Measurements from ENCODE around the gene CLEC16A. TPM values are rescaled to one million over a fixed set of nuclear protein-coding genes. Genes with fewer than 3 reads are reported as not detected.
"Not testable (repeated sequence)": the region's sequence is repeated elsewhere in the genome, so short reads cannot be mapped to it uniquely, and the experiment has no call there.

Gene CLEC16A
- total RNA-seq, 2 donors from 2014 or later = 29.9 to 32.3 TPM

GRCh38 chr16:11213373-11213772, 269.0 kb downstream of the CLEC16A start:
- DNase-seq = no peak
- ATAC-seq (replicated peaks in 1 of 2) = peak in 1 of 2 donors; percentile 19
- peaks cover 44% of the 10 kb centered on the region for H3K4me1 Mint-ChIP-seq (ENCODE audit: low read depth)

GRCh38 chr16:11213799-11214198, 269.4 kb downstream of the CLEC16A start:
- DNase-seq = no peak
- no peaks in the 10 kb centered on the region for H3K27me3 Mint-ChIP-seq (ENCODE audit: low read depth)
- H3K4me1 Mint-ChIP-seq (ENCODE audit: low read depth) = peaks cover 42% of the 10 kb centered on the region

More at GRCh38 chr16:11213373-11213772, 269.0 kb downstream of the CLEC16A start:
- Mint-ChIP-seq H3K4me3 (no peak overlapping the region), H3K9me3 (peaks cover 6 to 9% of the 10 kb centered on the region in 2 donors), H3K36me3 (ENCODE audit: insufficient read depth in 2 of 2) (peaks cover 12 to 19% of the 10 kb centered on the region in 2 donors), H3K27me3 (ENCODE audit: low read depth) (no peaks in the 10 kb centered on the region), H3K27ac (no peak overlapping the region)

DNA sequence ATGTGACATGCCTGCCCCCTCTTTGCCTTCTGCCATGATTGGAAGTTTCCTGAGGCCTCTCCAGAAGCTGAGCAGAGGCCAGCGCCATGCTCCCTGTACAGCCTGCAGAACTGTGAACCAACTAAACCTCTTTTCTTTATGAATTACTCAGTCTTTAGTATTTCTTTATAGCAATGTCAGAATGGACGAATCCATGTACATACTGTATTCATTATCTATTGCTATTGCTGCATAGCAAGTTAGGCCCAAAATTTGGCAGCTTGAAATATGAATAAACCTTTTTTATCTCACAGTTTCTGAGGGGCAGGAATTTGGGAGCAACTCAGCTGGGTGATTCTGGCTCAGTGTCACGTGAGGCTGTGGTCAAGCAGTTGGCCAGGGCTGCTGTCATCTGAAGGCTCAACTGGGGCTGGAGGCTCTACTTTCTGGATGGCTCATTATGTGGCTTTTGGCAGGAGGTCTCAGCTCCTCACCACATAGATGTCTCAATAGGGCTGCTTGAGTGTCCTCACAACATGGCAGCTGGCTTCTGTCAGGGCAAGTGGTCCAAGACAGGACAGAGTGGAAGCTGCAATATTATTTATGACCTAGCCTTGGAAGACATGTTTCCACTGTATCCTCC, 271.7 kb downstream of the CLEC16A start:
- Mint-ChIP-seq H3K9me3 (peaks cover 10 to 13% of the 10 kb centered on the region in 2 donors), H3K4me1 (ENCODE audit: low read depth) (peaks cover 32% of the 10 kb centered on the region), H3K27ac (peak overlapping the region; percentile 89), H3K4me3 (no peak overlapping the region), H3K27me3 (ENCODE audit: low read depth) (no peaks in the 10 kb centered on the region), H3K36me3 (ENCODE audit: insufficient read depth in 2 of 2) (peaks cover 20 to 28% of the 10 kb centered on the region in 2 donors)
- ATAC-seq (replicated peaks in 1 of 2) = no peak
- no peak for DNase-seq

More at GRCh38 chr16:11213799-11214198, 269.4 kb downstream of the CLEC16A start:
- Mint-ChIP-seq H3K4me3 (no peak overlapping the region), H3K36me3 (ENCODE audit: insufficient read depth in 2 of 2) (peaks cover 14 to 23% of the 10 kb centered on the region in 2 donors), H3K9me3 (peaks cover 8 to 12% of the 10 kb centered on the region in 2 donors), H3K27ac (no peak overlapping the region)
- no peak for ATAC-seq (replicated peaks in 1 of 2)

- Mint-ChIP-seq H3K4me3 (no peak overlapping the region), H3K27me3 (ENCODE audit: low read depth) (no peaks in the 10 kb centered on the region), H3K27ac (no peak overlapping the region), H3K9me3 (peaks cover 10 to 13% of the 10 kb centered on the region in 2 donors), H3K4me1 (ENCODE audit: low read depth) (peaks cover 22% of the 10 kb centered on the region), H3K36me3 (ENCODE audit: insufficient read depth in 2 of 2) (peaks cover 20 to 30% of the 10 kb centered on the region in 2 donors)
- no peak for ATAC-seq (replicated peaks in 1 of 2)
- DNase-seq = no peak
Measured at GRCh38 chr16:11217651-11218603, 273.6 kb downstream of the CLEC16A start.

- Mint-ChIP-seq H3K36me3 (ENCODE audit: insufficient read depth in 2 of 2) (peaks cover 20 to 30% of the 10 kb centered on the region in 2 donors), H3K4me3 (no peak overlapping the region), H3K27ac (no peak overlapping the region), H3K9me3 (peaks cover 10 to 13% of the 10 kb centered on the region in 2 donors), H3K27me3 (ENCODE audit: low read depth) (no peaks in the 10 kb centered on the region), H3K4me1 (ENCODE audit: low read depth) (peaks cover 20% of the 10 kb centered on the region)
- DNase-seq (no peak), ATAC-seq (replicated peaks in 1 of 2) (no peak)
Measured at GRCh38 chr16:11218604-11218962, 274.2 kb downstream of the CLEC16A start.

- no peak overlapping the region for H3K4me3 Mint-ChIP-seq
- H3K36me3 Mint-ChIP-seq (ENCODE audit: insufficient read depth in 2 of 2) = peaks cover 20 to 31% of the 10 kb centered on the region in 2 donors
- no peak overlapping the region for H3K27ac Mint-ChIP-seq
- no peaks in the 10 kb centered on the region for H3K27me3 Mint-ChIP-seq (ENCODE audit: low read depth)
- peaks cover 23% of the 10 kb centered on the region for H3K4me1 Mint-ChIP-seq (ENCODE audit: low read depth)
- H3K9me3 Mint-ChIP-seq = peaks cover 10 to 13% of the 10 kb centered on the region in 2 donors
- no peak for DNase-seq
- ATAC-seq (replicated peaks in 1 of 2) = no peak
Measured at GRCh38 chr16:11219178-11219577, 274.8 kb downstream of the CLEC16A start.

DNA sequence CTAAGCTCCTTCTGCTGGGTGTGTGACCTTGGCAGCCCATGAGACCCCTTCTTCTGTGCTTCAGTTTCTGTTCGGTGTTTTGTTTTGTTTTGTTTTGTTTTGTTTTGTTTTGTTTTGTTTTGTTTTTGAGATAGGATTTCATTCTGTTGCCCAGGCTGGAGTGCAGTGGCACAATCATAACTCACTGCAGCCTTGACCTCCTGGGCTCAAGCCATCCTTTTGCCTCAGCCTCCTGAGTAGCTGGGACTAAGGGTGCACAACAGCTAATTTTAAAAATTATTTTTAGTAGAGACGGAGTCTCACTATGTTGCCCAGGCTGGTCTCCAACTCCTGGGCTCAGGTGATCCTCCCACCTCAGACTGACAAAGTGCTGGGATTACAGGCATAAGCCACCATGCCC, 276.1 kb downstream of the CLEC16A start:
- not testable (repeated sequence) for H3K27me3 Mint-ChIP-seq (ENCODE audit: low read depth); ATAC-seq (replicated peaks in 1 of 2); H3K27ac Mint-ChIP-seq; H3K4me3 Mint-ChIP-seq; DNase-seq
- Mint-ChIP-seq H3K4me1 (ENCODE audit: low read depth) (peaks cover 37% of the 10 kb centered on the region), H3K9me3 (peaks cover 10 to 13% of the 10 kb centered on the region in 2 donors), H3K36me3 (ENCODE audit: insufficient read depth in 2 of 2) (peaks cover 20 to 31% of the 10 kb centered on the region in 2 donors)

- H3K27me3 Mint-ChIP-seq (ENCODE audit: low read depth) = no peaks in the 10 kb centered on the region
- ATAC-seq (replicated peaks in 1 of 2) (peak; percentile 31 to 55), DNase-seq (peak; percentile 72 to 77)
- peak overlapping the region; percentile 96 for H3K27ac Mint-ChIP-seq
- peaks cover 2 to 3% of the 10 kb centered on the region in 2 donors for H3K36me3 Mint-ChIP-seq (ENCODE audit: insufficient read depth in 2 of 2)
- H3K9me3 Mint-ChIP-seq = no peaks in the 10 kb centered on the region
- H3K4me1 Mint-ChIP-seq (ENCODE audit: low read depth) = peaks cover 60% of the 10 kb centered on the region
- H3K4me3 Mint-ChIP-seq = peak overlapping the region; percentile 74 to 81
Measured at GRCh38 chr16:11224096-11224893, 279.9 kb downstream of the CLEC16A start.

DNA sequence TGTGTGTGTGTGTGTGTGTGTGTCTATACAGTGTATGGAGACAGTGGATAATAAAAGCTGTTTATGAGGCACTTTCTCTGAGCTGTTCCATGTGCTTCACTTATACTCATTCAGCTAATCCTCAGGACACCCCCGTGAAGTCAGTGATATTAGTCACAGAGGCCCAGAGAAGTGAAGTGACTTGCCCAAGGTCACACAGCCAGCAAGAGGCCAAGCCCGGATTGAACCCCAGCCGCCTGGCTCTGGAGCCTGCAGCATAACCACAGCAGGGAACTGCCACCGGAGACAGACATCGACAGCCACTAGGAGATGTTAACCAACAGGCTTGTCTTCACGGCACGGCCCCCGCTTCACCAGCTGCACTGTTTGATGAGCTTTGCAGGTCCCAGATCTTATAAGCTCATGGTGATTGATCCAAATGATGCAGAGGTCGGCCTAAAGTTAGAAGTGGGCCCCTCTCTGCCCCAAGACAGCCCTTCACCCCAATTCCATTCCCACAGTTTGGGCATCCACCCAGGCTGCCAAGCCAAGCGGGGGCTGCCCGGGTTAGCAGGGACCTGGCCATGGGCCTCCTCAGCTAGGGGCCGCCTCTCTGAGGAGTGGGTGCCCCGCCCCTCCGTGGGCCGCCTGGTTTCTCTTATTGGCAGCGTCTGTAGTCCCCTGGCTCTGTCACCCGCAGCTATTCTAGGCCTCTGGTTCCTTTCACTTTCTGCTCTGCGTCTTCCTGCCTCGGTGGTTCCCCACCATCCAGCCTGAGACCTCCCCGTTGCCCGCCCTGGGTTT, 280.7 kb downstream of the CLEC16A start:
- H3K36me3 Mint-ChIP-seq (ENCODE audit: insufficient read depth in 2 of 2) = peaks cover 1 to 3% of the 10 kb centered on the region in 2 donors
- no peaks in the 10 kb centered on the region for H3K27me3 Mint-ChIP-seq (ENCODE audit: low read depth)
- H3K4me1 Mint-ChIP-seq (ENCODE audit: low read depth) = peaks cover 68% of the 10 kb centered on the region
- peak; percentile 88 to 94 for DNase-seq
- H3K27ac Mint-ChIP-seq = peak overlapping the region; percentile 87
- no peaks in the 10 kb centered on the region for H3K9me3 Mint-ChIP-seq
- peak overlapping the region; percentile 74 to 81 for H3K4me3 Mint-ChIP-seq
- ATAC-seq (replicated peaks in 1 of 2) = peak; percentile 81 to 83

DNA sequence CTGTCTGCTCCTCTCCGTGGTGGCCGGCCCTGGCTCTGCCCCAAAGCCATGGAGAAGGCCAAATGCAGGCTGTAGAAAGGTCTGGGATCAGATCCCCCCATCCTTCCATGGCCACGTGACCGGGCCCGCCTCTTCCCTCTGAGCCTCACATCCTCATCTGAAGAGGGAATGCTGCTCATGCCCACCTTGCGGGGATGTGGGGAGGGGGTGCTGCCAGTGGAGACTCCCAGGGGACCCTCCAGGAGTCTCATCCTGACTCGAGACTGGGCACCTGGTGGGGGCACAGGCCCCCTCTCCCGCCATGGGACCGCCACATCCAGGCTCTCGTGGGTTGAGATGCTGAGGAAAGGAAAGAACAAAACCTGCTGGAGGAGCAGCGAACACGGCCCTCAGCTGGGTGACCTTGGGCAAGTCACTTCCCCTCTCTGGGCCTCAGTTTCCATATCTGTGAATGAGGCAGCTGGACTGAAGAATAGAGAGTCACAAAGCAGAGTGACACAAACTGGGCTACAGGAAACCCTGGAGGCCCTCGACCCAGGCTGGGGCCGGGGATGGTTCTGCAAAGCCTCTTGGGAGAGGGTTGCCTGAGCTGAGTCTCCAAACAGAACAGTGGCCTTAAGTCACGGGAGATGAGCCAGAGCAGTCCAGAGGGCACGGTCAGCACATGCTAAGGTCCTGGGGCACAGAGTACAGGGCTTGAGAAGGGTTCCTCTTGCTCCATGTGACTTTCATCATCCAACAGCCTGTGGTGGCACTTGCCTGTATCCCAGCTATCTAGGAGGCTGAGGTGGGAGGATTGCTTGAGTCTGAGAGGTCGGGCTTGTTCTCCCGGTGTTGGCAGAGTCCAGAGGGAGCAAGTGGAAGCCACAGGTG, 281.5 kb downstream of the CLEC16A start:
- DNase-seq (peak in 1 of 2 donors; percentile 35), ATAC-seq (replicated peaks in 1 of 2) (no peak)
- H3K36me3 Mint-ChIP-seq (ENCODE audit: insufficient read depth in 2 of 2) = peaks cover 0 to 3% of the 10 kb centered on the region in 2 donors
- H3K4me1 Mint-ChIP-seq (ENCODE audit: low read depth) = peaks cover 76% of the 10 kb centered on the region
- no peaks in the 10 kb centered on the region for H3K9me3 Mint-ChIP-seq
- H3K27ac Mint-ChIP-seq = peak overlapping the region; percentile 87
- no peaks in the 10 kb centered on the region for H3K27me3 Mint-ChIP-seq (ENCODE audit: low read depth)
- peak overlapping the region; percentile 74 to 81 for H3K4me3 Mint-ChIP-seq

DNA sequence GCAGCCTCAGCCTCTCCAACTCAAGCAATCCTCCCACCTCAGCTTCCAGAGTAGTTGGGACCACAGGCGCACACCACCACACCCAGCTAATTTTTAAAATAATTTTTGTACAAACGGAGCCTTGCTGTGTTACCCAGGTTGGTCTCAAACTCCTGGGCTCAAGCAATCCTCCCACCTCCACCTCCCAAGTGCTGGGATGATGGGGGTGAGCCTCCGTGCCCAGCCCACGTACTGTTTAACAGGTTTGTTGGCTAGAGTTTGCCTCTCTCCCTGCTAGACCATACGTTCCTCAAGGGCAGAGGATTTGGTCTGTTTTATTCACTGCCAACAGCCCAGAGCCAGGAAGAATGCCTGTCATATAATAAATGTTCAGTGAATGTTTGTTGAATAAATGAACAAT, 285.1 kb downstream of the CLEC16A start:
- peaks cover 90% of the 10 kb centered on the region for H3K4me1 Mint-ChIP-seq (ENCODE audit: low read depth)

More for the DNA sequence above, 285.1 kb downstream of the CLEC16A start:
- DNase-seq (no peak), ATAC-seq (replicated peaks in 1 of 2) (no peak)
- no peak overlapping the region for H3K4me3 Mint-ChIP-seq
- peak overlapping the region; percentile 39 for H3K27ac Mint-ChIP-seq
- no peaks in the 10 kb centered on the region for H3K36me3 Mint-ChIP-seq (ENCODE audit: insufficient read depth in 2 of 2)
- no peaks in the 10 kb centered on the region for H3K27me3 Mint-ChIP-seq (ENCODE audit: low read depth)
- H3K9me3 Mint-ChIP-seq = no peaks in the 10 kb centered on the region

Data from activated T-cell treated with anti-CD3 and anti-CD28 coated beads, Interleukin-2, amount 50 U/mL, for 72 hours (primary cell).